GM12878 (cell line): Measurements from ENCODE around the gene F12.

Source experiments
- ASH2L ChIP-seq: fragments of 300-600, 200-600 bp; sonication (generic); IDR thresholded peaks from 2 replicates; pipeline ENCODE4 v1.6.1; 2017; ENCODE audit warnings: low read depth, mild to moderate bottlenecking, borderline replicate concordance
- CBFB ChIP-seq: IDR thresholded peaks from 2 replicates; pipeline ENCODE4 v1.6.1; 2016; ENCODE audit warnings: antibody characterized with exemption, low read depth
- CHD2 ChIP-seq: IDR thresholded peaks from 2 replicates; pipeline ENCODE4 v1.6.1; 2011; ENCODE audit warnings: low read depth, low read length, improper control_type of control experiment, borderline replicate concordance
- FOS ChIP-seq: IDR thresholded peaks from 3 replicates; pipeline ENCODE4 v1.6.1; 2011; ENCODE audit warnings: borderline replicate concordance; ENCODE audit not compliant: insufficient read length; ENCODE audit errors: extremely low read depth
- RAD21 ChIP-seq: IDR thresholded peaks from 2 replicates; pipeline ENCODE4 v1.6.1; 2011; ENCODE audit warnings: mild to moderate bottlenecking, low read depth, low read length, moderate library complexity; ENCODE audit not compliant: insufficient read depth
- SPI1 ChIP-seq: IDR thresholded peaks from 2 replicates; pipeline ENCODE4 v1.6.1; 2011; ENCODE audit warnings: low read depth, mild to moderate bottlenecking, low read length, moderate library complexity, borderline replicate concordance; ENCODE audit not compliant: insufficient read depth
- SRF ChIP-seq, 2 experiments: IDR thresholded peaks; 2 replicates each; pipeline ENCODE4 v1.6.1; 2011; ENCODE audit warnings: low read depth in 2 of 2, low read length in 2 of 2, mild to moderate bottlenecking in 1 of 2, moderate library complexity in 1 of 2
- ZSCAN29 ChIP-seq: fragments of 450-650 bp; IDR thresholded peaks from 2 replicates; pipeline ENCODE4 v1.6.1; 2017; ENCODE audit warnings: mild to moderate bottlenecking, moderate library complexity
- TF ChIP-seq, protein P1 (sequence below): IDR thresholded peaks from 2 replicates; pipeline ENCODE4 v1.6.1; 2012; ENCODE audit warnings: mild to moderate bottlenecking, low read depth, low read length
- TF ChIP-seq, protein P2 (sequence below): IDR thresholded peaks from 2 replicates; pipeline ENCODE4 v1.6.1; 2011; ENCODE audit warnings: borderline replicate concordance, low read depth, mild to moderate bottlenecking, moderate library complexity, low read length; ENCODE audit not compliant: insufficient read depth, poor library complexity, severe bottlenecking
- TF ChIP-seq, protein P3 (sequence below): fragments of 450-650 bp; formaldehyde crosslinking; IDR thresholded peaks from 2 replicates; pipeline ENCODE4 v1.4.0; 2020; ENCODE audit warnings: mild to moderate bottlenecking, moderate library complexity
- TF ChIP-seq, protein P4 (sequence below): IDR thresholded peaks from 2 replicates; pipeline ENCODE4 v1.6.1; 2012; ENCODE audit warnings: low read depth, low read length, improper control_type of control experiment

DNA sequence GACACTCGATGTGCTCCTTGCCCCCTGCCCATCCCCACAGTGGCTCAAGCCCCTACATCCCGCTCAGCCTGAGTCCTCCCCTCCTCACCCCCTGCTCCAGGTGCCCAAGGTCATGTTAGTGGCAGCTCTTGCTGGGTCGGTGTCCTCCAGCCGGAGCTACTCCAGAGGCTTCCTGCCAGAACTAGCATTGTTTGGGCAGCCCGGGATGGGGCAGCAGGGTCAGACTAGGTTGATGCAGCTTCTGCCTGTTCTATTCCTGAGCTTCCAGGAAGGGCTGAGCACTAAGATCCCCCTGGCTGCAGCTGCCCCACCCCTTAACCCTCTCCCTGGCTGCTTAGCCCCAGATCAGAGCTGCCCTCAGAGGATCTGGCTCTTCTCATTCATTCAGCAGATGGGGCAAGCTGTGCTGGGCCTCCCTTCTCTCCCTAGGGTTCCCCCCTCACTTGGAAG lies 51.0 kb downstream of the F12 start:
- no peak for TF ChIP-seq SRF (IDR thresholded peaks at IDR 0.05; ENCODE audit: low read depth in 2 of 2, low read length in 2 of 2)
- no peak for TF ChIP-seq ZSCAN29
- TF ChIP-seq ASH2L, result no peak
- TF ChIP-seq, protein P1, sequence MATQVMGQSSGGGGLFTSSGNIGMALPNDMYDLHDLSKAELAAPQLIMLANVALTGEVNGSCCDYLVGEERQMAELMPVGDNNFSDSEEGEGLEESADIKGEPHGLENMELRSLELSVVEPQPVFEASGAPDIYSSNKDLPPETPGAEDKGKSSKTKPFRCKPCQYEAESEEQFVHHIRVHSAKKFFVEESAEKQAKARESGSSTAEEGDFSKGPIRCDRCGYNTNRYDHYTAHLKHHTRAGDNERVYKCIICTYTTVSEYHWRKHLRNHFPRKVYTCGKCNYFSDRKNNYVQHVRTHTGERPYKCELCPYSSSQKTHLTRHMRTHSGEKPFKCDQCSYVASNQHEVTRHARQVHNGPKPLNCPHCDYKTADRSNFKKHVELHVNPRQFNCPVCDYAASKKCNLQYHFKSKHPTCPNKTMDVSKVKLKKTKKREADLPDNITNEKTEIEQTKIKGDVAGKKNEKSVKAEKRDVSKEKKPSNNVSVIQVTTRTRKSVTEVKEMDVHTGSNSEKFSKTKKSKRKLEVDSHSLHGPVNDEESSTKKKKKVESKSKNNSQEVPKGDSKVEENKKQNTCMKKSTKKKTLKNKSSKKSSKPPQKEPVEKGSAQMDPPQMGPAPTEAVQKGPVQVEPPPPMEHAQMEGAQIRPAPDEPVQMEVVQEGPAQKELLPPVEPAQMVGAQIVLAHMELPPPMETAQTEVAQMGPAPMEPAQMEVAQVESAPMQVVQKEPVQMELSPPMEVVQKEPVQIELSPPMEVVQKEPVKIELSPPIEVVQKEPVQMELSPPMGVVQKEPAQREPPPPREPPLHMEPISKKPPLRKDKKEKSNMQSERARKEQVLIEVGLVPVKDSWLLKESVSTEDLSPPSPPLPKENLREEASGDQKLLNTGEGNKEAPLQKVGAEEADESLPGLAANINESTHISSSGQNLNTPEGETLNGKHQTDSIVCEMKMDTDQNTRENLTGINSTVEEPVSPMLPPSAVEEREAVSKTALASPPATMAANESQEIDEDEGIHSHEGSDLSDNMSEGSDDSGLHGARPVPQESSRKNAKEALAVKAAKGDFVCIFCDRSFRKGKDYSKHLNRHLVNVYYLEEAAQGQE, result no peak
- TF ChIP-seq RAD21, result no peak
- TF ChIP-seq, protein P2, sequence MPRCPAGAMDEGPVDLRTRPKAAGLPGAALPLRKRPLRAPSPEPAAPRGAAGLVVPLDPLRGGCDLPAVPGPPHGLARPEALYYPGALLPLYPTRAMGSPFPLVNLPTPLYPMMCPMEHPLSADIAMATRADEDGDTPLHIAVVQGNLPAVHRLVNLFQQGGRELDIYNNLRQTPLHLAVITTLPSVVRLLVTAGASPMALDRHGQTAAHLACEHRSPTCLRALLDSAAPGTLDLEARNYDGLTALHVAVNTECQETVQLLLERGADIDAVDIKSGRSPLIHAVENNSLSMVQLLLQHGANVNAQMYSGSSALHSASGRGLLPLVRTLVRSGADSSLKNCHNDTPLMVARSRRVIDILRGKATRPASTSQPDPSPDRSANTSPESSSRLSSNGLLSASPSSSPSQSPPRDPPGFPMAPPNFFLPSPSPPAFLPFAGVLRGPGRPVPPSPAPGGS, result no peak
- TF ChIP-seq CBFB, result no peak
- TF ChIP-seq, protein P3, sequence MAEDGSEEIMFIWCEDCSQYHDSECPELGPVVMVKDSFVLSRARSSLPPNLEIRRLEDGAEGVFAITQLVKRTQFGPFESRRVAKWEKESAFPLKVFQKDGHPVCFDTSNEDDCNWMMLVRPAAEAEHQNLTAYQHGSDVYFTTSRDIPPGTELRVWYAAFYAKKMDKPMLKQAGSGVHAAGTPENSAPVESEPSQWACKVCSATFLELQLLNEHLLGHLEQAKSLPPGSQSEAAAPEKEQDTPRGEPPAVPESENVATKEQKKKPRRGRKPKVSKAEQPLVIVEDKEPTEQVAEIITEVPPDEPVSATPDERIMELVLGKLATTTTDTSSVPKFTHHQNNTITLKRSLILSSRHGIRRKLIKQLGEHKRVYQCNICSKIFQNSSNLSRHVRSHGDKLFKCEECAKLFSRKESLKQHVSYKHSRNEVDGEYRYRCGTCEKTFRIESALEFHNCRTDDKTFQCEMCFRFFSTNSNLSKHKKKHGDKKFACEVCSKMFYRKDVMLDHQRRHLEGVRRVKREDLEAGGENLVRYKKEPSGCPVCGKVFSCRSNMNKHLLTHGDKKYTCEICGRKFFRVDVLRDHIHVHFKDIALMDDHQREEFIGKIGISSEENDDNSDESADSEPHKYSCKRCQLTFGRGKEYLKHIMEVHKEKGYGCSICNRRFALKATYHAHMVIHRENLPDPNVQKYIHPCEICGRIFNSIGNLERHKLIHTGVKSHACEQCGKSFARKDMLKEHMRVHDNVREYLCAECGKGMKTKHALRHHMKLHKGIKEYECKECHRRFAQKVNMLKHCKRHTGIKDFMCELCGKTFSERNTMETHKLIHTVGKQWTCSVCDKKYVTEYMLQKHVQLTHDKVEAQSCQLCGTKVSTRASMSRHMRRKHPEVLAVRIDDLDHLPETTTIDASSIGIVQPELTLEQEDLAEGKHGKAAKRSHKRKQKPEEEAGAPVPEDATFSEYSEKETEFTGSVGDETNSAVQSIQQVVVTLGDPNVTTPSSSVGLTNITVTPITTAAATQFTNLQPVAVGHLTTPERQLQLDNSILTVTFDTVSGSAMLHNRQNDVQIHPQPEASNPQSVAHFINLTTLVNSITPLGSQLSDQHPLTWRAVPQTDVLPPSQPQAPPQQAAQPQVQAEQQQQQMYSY (CRISPR knock-in tag), result no peak
- TF ChIP-seq SPI1, result no peak
- TF ChIP-seq, protein P4, sequence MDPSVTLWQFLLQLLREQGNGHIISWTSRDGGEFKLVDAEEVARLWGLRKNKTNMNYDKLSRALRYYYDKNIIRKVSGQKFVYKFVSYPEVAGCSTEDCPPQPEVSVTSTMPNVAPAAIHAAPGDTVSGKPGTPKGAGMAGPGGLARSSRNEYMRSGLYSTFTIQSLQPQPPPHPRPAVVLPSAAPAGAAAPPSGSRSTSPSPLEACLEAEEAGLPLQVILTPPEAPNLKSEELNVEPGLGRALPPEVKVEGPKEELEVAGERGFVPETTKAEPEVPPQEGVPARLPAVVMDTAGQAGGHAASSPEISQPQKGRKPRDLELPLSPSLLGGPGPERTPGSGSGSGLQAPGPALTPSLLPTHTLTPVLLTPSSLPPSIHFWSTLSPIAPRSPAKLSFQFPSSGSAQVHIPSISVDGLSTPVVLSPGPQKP, result no peak
- TF ChIP-seq FOS, result no peak
- no peak for TF ChIP-seq CHD2
